GM19240 (cell line): Measurements from ENCODE around the gene ZNF628.

Experiments
- DNase-seq: peaks from one replicate; pipeline ENCODE4 v3.0.0; 2011; ENCODE audit warnings: low spot score; ENCODE audit not compliant: insufficient read length

Gene ZNF628

GRCh38 chr19:55449469-55449868, 26.9 kb upstream of the ZNF628 start:
- no peak for DNase-seq

GRCh38 chr19:55451163-55451964, 25.1 kb upstream of the ZNF628 start:
- DNase-seq, result no peak

GRCh38 chr19:55451965-55452748, 24.3 kb upstream of the ZNF628 start:
- DNase-seq, result no peak

- no peak for DNase-seq
Observed at GRCh38 chr19:55452749-55453346, 23.6 kb upstream of the ZNF628 start.

- DNase-seq, result no peak
Observed at GRCh38 chr19:55453511-55454260, 22.7 kb upstream of the ZNF628 start.

- DNase-seq, result no peak
Observed at GRCh38 chr19:55454787-55455243, 21.6 kb upstream of the ZNF628 start.

GRCh38 chr19:55455576-55456235, 20.7 kb upstream of the ZNF628 start:
- DNase-seq, result no peak

- DNase-seq, result no peak
Observed at GRCh38 chr19:55456347-55456746, 20.1 kb upstream of the ZNF628 start.

- no peak for DNase-seq
Observed at GRCh38 chr19:55457683-55458457, 18.5 kb upstream of the ZNF628 start.

- DNase-seq, result no peak
Observed at GRCh38 chr19:55459551-55459949, 16.9 kb upstream of the ZNF628 start.

GRCh38 chr19:55459950-55460657, 16.3 kb upstream of the ZNF628 start:
- DNase-seq, result no peak

GRCh38 chr19:55460670-55461258, 15.7 kb upstream of the ZNF628 start:
- DNase-seq, result no peak

- DNase-seq, result peak; percentile 100
Observed at GRCh38 chr19:55461259-55461973, 15.0 kb upstream of the ZNF628 start, which contains the start of gene ISOC2. ISOC2 (minus strand) TSS chr19:55461642; CDS start chr19:55456486, 5,156 bp downstream.

- no peak for DNase-seq
Observed at GRCh38 chr19:55461974-55462626, 14.3 kb upstream of the ZNF628 start.

GRCh38 chr19:55462722-55463121, 13.7 kb upstream of the ZNF628 start:
- no peak for DNase-seq

- DNase-seq, result no peak
Observed at GRCh38 chr19:55463583-55464031, 12.8 kb upstream of the ZNF628 start.

- no peak for DNase-seq
Observed at GRCh38 chr19:55464039-55464661, 12.3 kb upstream of the ZNF628 start.
